Pulmonary artery endothelial cell (primary cell): ENCODE results near the gene ARSH. TPM values are rescaled to one million over a fixed set of nuclear protein-coding genes. Genes with fewer than 3 reads are reported as not detected.
"Not testable (repeated sequence)": the region's sequence is repeated elsewhere in the genome, so short reads cannot be mapped to it uniquely, and the experiment has no call there.

Source experiments
- DNase-seq: peaks from one replicate; pipeline ENCODE4 v3.0.0-alpha.2; 2011; ENCODE audit warnings: low read depth, low spot score
- total RNA-seq: library from RNA; depleted of rRNA; stranded (reverse); fragments of >200 nt; gene quantifications from 2 replicates; pipeline ENCODE4 v1.2.3, GENCODE V29; 2014

Gene ARSH, protein sequence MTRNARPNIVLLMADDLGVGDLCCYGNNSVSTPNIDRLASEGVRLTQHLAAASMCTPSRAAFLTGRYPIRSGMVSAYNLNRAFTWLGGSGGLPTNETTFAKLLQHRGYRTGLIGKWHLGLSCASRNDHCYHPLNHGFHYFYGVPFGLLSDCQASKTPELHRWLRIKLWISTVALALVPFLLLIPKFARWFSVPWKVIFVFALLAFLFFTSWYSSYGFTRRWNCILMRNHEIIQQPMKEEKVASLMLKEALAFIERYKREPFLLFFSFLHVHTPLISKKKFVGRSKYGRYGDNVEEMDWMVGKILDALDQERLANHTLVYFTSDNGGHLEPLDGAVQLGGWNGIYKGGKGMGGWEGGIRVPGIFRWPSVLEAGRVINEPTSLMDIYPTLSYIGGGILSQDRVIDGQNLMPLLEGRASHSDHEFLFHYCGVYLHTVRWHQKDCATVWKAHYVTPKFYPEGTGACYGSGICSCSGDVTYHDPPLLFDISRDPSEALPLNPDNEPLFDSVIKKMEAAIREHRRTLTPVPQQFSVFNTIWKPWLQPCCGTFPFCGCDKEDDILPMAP
- not detected in 2 replicates for total RNA-seq

DNA sequence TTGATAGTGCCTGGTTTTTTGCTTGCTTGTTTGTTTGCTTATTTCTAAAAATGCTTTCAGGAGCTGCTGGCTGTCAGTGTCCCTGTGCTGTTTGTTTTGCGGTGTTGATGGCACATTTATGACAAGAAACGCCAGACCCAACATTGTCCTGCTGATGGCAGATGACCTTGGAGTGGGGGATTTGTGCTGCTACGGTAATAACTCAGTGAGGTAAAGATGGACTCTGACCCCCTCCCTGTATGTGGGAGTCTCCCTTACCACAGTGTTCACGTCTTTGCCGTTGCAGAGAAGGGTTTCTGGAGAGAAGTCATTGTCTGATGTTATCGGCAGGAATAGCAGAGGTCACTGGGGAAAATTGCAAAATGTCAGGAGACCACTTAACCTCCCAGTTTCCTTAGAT is at the start of gene ARSH:
ARSH (plus strand) TSS at position 52 of the 400 bp plus-strand sequence; CDS start at position 119, 67 bp downstream.
- no peak for DNase-seq

DNA sequence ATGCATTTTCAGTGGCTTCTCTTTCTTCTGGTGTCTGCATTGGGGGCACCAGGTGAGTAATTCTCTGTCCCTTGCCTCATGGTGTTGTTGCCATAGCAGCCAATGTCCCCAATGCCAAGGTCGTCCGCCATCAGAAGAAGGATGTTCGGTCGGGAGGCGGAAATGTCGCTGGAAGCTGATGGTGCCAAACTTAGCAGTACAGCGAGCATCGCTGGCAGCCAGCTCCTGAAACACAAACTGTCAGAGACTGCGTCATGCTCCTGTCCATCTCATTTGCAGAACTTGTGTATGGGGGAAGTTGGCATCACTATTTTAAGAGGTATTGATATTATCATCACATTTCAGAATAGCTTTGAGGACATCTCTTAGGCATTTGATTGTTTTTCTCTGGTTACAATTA is 48.1 kb upstream of the ARSH start:
- DNase-seq: no peak

DNA sequence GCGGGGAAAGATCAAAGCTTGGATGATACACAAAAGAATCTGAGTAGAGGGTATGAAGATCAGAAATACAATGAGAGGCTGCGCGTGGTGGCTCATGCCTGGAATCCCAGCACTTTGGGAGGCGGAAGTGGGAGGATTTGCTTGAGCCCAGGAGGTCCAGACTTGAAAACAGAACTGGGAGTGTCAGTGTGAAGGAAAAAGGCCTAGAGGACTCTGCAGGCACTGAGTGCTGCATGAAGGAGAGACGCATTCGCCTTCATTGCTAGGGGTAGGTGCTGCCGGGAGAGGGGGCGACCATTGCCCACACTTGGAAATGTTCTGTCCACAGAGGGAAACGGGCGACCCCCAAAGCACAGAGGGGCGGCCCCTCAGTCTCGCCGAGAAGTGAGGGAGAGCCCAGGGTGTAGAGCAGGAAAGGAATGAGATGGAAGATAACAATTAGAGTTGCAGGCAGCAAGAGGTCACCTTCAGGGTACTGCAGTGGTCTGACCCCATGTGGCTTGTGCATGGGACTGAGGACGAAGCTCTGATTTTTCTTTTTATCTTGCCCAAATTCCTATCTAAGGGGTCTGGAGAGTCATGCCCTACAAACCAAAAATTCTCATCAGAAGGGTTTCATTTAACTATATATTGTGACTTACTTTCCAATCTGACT is 45.4 kb upstream of the ARSH start:
- DNase-seq: no peak

DNA sequence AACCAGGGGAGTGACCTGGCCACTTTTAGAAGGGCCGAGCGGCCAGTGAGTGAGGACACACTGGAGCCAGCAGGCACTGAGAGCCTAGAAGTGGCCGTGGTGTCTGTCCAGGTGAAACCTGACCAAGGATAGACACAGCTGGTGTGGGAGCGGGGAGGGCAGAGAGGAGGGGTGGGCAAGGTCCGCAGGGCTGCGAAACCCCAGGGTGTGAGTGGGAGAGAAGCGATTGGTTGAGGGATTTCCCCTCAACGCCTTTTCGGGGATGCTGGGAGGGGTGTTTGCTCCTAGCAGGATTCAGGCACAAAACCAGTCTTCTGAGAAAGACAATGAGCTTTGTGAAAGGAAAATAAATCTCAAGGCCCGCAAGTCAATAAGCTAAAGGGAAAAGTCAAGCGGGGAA is 44.0 kb upstream of the ARSH start:
- no peak for DNase-seq

DNA sequence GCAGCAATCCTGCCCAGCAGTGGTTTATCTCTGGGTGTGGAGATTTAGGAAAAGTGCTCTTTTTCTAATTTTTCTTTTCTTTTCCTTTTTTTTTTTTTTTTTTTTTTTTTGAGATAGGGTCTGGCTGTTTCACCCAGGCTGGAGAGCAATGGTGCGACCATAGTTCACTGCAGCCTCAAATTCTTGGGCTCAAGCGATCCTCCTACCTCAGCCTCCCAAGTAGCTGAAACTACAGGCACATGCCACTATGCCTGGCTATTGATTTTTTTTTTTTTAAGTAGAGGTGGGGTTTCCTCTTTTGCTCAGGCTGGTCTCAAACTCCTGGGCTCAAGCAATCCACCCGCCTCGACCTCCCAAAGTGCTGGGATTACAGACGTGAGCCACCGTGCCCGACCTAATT is 42.9 kb upstream of the ARSH start:
- DNase-seq: not testable (repeated sequence)

DNA sequence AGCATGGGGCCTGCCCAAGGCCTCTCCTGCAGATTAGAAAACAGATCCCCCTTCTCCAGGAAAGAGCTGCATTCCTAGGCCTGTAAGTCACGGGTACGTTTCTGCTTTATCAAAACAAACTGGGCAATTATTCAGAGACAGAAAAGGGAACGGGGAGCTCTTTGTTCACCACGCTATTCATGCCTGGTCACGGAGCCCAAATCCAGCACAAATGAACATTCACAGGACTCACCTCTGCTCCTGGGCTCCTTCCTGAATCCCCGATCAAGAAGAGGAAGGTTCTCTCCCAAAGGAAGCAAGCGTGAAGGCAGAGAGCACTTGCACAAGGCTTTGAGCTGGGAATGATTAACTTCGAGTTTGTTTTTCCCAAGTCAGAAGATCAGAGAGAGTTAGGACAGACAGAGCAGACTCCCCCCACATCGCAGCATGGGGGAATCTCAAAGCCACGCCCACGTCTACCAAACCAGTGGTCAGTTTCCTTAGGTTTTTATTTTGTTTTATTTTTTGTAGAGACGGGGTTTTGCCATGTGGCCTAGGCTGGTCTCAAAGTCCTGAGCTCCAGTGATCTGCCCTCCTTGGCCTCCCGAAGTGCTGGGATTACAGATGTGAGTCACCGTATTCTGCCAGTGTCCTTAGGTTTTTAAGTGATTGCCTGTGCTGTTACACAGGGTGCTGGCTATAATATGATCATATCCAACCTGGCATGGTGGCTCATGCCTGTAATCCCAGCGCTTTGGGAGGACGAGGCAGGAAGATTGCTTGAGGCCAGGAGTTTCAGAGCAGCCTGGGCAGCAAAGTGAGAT is 42.2 kb upstream of the ARSH start:
- DNase-seq: peak; percentile 49

DNA sequence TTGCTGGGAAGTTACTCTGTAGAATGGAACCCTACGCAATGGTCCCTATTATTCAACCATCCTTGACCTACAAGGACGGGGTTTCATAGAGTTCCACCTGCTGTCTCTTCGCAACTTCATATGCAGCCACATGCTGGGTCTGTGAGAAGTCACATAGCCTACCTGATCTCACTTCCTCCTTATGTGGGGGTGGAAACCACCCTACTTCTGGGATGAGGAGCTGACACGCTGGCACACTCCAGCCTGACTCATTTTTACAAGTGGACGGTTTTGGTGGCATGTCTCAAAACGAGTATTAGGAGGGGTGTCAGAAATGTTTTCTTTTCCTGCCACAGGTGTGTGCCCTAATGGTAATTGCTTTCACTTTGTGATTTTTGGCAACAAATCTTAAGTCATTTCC is 40.4 kb upstream of the ARSH start:
- DNase-seq: no peak

DNA sequence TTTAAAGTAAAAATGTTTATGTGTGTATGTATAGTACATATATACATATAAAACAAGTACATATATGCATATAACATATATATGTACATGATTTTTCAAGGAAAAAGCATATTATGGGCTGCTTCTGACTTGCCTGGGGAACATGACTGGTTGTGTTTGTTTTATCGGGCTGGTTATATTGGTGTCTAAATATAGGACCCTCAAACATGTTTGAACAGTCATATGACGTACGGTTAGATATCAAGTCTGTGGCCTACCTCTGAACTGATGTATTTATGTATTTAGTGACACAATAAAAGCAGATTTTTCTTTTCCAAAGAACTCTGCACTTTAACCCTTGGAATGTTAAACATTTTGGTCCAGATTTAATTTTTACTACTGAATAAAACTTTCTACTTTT is 39.3 kb upstream of the ARSH start:
- DNase-seq: no peak

DNA sequence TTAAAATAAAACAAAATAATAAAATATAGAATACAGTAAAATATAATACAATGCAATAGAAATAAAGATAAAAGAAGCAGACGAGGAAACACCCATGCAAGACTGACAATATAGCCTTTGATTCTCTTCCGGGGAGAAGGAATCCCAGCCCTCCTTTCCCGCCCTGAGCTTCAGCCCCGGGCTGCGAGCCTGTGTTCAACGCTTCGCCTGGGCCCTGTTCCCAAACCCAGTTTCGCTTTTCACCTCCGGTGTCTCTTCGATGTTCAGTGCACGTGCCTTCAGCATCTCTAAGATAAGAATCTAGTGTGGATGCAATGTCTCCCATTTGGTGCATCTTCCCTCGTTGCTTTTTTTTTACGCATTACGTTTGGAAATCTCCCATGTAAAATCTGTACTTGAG is 38.8 kb upstream of the ARSH start:
- no peak for DNase-seq

DNA sequence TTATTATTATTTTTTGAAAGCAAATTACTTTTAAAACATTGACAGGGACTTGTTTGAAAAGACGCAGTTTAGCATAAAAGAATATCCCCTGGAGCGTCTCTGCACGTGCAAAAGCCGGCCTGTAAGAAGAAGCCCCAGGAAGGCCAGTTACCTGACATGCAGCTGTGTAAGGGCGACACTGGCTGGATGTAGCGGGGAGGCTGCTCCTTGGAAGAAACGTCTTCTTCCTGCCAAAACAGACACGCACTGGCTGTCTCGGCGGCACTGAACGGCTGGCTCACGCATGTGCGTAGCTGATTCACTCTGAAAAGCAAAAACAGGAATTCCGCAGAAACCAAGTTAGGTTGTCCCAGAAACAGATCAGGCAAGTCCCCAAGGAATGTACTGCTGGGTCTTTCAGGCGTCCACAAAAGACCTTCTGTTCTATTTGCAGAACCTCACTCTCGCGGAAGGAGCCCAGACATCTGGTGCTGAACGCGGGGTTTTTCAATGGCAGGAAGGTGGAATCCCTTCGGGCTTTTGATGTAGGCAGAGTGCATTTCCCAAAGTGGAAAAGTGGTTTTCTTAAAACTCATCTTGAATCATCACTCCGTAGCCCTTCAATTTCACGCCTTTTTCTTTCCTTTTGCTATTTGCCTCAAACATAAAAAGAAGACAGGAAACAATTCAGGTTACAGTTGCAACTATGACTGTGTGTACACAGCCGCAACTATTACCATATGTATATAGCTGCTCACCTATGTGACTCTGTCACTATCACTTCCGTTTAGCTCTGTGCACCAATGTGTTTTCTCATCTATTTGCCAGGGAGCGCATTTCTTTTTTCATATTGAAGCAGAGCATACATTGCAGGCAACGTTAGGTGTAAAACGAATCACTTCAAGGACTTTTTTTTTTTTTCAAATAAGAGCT is 38.1 kb upstream of the ARSH start:
- DNase-seq: no peak

DNA sequence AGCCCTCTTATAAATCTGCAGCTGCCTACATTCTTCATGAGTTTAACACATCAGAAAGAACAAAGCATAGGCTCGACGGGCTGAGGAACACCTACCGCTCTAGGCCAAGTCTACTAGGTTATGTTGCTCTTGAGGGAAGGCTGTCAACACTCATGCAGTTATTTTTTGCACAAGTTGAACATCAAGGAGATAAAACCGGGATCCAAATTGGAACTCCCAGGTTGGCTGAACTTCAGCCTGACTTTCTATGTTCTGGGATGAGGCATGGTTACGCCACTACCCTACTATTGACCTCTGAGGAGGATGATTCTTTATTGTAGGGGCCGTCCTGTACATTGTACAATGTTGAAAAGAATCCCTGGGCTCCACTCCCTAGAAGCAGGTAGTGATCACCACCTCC is 37.3 kb upstream of the ARSH start:
- no peak for DNase-seq

DNA sequence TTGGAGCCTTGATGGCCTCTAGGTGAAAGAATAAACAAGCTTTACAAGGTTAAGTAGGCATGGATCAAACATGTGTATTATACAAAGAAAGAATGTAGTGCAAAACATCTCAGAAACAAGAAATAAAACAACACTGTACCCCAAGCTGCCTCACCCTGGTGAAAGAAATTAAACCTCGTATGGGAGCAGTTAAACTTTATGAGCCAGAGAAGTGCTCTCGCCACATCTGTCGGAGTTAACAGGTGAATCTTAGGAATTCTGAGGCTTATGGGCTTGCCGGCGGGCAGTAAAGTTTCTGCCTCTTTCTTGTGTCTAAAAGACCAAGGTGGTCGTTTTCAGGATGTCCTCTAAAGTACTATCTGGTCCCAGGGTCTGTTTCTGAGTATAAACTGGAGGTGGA is 34.0 kb upstream of the ARSH start:
- no peak for DNase-seq

DNA sequence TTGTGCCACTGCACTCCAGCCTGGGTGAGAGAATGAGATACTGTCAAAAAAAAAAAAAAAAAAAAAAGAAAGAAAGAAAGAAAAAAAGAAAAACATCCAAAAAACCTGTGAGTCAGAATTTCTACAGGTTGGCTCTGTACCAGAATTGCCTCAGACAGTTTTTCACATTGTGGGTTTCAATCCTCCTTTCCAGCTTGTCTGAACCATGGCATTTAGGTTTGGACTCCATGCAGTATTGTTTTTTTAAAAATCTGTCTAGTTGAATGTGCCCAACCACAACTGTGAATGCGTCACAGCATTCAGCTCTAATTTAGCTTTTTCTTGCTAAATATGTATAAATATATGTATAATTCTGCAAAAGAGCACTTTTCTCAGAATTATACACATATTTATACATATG is 31.4 kb upstream of the ARSH start:
- DNase-seq: no peak

DNA sequence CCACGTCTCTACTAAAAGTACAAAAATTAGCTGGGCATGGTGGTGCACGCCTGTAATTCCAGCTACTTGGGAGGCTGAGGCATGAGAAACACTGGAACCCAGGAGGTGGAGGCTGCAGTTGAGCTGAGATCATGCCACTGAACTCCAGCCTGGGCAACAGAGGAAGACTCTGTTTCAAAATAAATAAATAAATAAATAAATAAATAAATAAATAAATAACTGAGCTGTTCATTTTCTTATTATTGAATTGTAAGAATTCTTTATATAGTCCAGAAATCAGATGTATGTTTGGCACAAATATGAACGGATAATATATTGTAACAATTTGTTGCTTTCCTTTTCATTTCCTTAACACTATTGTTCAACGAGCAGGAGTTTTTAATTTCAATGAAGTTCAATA is 27.7 kb upstream of the ARSH start:
- not testable (repeated sequence) for DNase-seq

DNA sequence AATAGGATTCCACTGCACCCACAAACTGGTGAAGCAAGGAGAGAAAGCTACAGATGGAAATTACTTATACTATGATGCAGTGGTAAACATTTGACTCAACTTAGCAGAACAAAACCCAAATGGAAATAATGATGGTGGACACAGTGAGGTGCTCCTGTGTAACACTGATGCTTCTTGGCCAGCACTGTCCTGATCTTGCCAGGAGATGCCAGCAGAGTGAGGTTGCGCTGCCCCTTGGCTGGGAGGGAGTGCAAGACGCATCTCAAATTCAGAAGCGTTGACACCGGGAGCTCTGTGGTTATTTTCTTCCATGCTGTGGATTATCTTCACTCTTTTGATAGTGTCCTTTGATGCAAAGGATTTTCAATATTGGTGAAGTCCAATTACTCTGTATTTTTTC is 22.0 kb upstream of the ARSH start:
- DNase-seq: no peak

DNA sequence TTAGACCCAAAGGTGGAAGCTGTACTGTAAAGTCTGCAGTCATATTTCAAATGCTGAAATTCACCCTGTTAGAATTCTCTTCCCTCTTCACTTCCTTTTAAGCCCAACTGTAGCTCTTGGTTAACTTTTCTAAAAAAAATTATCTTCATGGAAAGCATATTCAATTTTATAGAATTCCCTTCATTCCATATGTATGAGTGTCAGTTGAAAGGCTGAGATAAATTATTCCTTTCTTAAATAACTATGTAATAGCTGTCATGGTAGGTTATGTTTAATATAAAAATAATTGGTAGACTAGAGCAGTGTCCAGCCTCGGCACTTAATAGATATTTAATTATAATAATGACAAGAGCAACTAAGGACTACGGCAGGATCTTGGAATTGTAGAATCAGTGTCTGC is 16.8 kb upstream of the ARSH start:
- DNase-seq: no peak

DNA sequence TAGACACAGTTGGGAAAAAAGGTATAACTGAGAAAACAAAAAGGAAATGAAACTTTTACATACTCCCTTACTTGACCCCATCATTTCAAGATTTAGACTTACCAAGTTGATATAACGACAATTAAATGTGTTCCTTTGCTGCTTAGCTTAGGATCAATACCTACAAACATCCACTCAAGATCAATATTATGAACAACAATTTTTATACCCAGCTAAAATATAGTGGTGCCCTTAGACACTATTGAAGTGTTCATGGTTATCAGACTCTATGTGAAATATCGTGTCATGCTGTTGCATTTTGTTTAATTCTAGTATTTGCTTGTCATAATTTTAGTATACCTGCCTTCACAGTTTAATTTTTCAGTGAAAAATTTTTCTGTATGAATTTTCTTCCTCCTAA is 4.2 kb downstream of the ARSH start:
- DNase-seq: no peak

DNA sequence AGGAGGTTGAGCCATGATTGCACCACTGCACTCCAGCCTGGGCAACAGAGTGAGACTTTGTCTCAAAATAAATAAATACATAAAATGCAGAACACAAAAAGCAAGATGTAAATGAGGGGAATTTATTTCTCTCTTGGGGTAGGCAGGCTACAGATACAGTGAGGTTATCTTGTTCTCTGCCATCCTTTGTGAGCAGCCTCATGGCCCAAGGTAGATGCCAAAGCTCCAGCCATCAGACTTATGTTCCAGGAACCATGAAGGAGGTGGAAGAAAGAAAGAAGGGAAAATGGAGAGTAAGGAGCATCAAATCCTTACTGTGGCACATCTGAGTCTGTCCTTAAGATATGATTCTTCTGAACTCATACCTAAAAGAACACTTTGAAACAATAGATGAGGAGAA is 11.1 kb downstream of the ARSH start:
- DNase-seq: no peak

DNA sequence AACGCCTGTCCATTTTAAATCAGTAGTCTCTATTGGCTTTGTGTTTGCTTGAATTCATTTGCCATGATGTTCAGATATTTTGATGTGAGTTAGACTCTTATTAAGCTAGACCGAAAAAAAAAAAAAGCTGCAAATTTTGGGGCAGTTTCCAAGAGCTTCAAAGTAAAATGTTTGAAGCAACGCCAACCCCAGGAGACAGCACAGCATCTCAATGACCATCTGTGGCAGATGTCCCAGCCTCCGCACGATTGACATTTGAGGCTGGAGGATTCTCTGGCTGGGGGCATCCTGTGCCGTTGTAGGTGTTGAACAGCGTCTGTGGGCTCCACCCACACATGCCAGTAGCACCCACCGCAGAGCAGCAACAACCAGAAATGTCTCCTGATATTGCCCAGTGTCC is 17.8 kb downstream of the ARSH start:
- DNase-seq: no peak

DNA sequence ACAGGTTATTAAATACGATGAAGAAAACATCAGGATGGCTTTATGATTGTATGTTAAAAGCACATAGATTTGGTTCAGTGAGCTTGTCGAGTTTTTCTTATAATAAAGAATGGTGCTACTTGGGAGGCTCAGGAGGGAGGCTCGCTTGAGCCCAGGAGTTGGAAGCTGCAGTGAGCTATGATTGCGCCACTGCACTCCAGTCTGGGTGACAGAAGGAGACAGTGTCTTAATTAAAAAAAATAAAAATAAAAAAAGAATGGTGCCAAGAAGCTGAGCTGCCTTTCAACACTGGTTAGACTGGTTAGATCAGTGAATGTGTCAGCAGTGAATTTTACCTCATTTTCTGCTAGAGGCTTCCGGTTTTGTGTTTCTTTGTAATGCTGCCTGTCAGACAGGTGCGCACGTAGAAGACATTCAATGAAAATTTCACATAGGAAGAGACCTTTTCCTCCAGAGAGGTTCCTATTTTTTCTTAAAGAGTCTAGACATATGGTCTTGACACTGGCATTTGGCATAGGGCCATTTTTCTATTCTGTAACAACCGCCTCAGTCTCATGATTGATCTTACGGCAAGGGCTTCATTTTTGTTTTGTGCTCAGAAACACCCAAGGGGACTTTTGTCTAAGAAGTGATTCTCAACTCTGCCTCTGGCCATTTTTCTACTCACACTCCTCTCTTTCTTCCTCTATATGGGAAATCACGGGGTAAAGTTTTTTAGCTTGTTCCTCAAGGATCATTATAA is 19.9 kb downstream of the ARSH start:
- DNase-seq: no peak
